Measurements from ENCODE around the gene ZSCAN31. TPM values are rescaled to one million over a fixed set of nuclear protein-coding genes. Genes with fewer than 3 reads are reported as not detected.

The ZSCAN31 gene
- 0.68 and 3.5 TPM in 2 replicates for total RNA-seq

GRCh38 chr6:28335564-28336283, at the start of gene ZSCAN31:
TSS of gene ZSCAN31 (minus strand) at chr6:28336148. CDS start at chr6:28329683, 6,465 bp downstream.

GRCh38 chr6:28349892-28350737, 14.2 kb upstream of the ZSCAN31 start, which contains the start of gene ZKSCAN3:
TSS of gene ZKSCAN3 (plus strand) at chr6:28349947. CDS start at chr6:28359587, 9,640 bp downstream.

GRCh38 chr6:28281288-28282064, 54.5 kb downstream of the ZSCAN31 start, which contains the start of gene PGBD1:
TSS of gene PGBD1 (plus strand) at chr6:28281572. CDS start at chr6:28283814, 2,242 bp downstream.

Other genes starting within 250 kb of the ZSCAN31 start
- 0.09 and 0.58 TPM in 2 replicates for gene ZSCAN16, start 211.5 kb downstream of the ZSCAN31 start, total RNA-seq
- 9.5 and 12.0 TPM in 2 replicates for gene ZKSCAN8, start 194.3 kb downstream of the ZSCAN31 start, total RNA-seq
- gene ZSCAN9, start 110.9 kb downstream of the ZSCAN31 start, total RNA-seq = 4.3 and 7.1 TPM in 2 replicates
- 4.2 and 5.4 TPM in 2 replicates for gene ZKSCAN4, start 83.9 kb downstream of the ZSCAN31 start, total RNA-seq
- gene NKAPL, start 76.9 kb downstream of the ZSCAN31 start, total RNA-seq = 2.3 and 3.7 TPM in 2 replicates
- gene ZSCAN26, start 69.0 kb downstream of the ZSCAN31 start, total RNA-seq = 7.4 and 10.3 TPM in 2 replicates
- 3.7 and 5.0 TPM in 2 replicates for gene PGBD1, start 54.6 kb downstream of the ZSCAN31 start, total RNA-seq
- gene ZKSCAN3, start 13.8 kb upstream of the ZSCAN31 start, total RNA-seq = 1.7 and 3.2 TPM in 2 replicates
- 2.7 and 3.9 TPM in 2 replicates for gene ZSCAN12, start 63.6 kb upstream of the ZSCAN31 start, total RNA-seq
- gene ZSCAN23, start 107.3 kb upstream of the ZSCAN31 start, total RNA-seq = 0.34 and 0.93 TPM in 2 replicates
- not detected in 2 replicates for gene GPX6, start 179.6 kb upstream of the ZSCAN31 start, total RNA-seq
- not detected in 2 replicates for gene GPX5, start 189.7 kb upstream of the ZSCAN31 start, total RNA-seq

Data from pericardium fibroblast (primary cell).